Measurements from ENCODE around the gene PTPN6. TPM values are rescaled to one million over a fixed set of nuclear protein-coding genes. Genes with fewer than 3 reads are reported as not detected.
A peak's percentile ranks its signal among the peaks of the same experiment; 100 is the strongest.

PTPN6 gene
- total and polyA plus RNA-seq, 2 of the 13 experiments (the other 11 are each of a cell fraction or from before 2014, with no cell fraction given): 10.5 to 10.6 TPM

- TF ChIP-seq ZBTB3 (CRISPR knock-in tag; IDR thresholded peaks at IDR 0.05; ENCODE audit: borderline replicate concordance, low read depth): peak; percentile 91
- no peak for TF ChIP-seq JUND (CRISPR knock-in tag; IDR thresholded peaks at IDR 0.05)
- TF ChIP-seq ZNF30 (CRISPR knock-in tag; IDR thresholded peaks at IDR 0.05): peak; percentile 76; the same call in 1 of the 2 replicates
- TF ChIP-seq ZNF160 (CRISPR knock-in tag; IDR thresholded peaks at IDR 0.05): no peak
- TF ChIP-seq TBX2 (CRISPR knock-in tag; IDR thresholded peaks at IDR 0.05; ENCODE audit: borderline replicate concordance): no peak
- TF ChIP-seq ZNF746 (CRISPR knock-in tag; IDR thresholded peaks at IDR 0.05): peak; percentile 54; the same call in 1 of the 2 replicates
- TF ChIP-seq ZNF543 (CRISPR knock-in tag; IDR thresholded peaks at IDR 0.05): peak; percentile 81; the same call in 1 of the 2 replicates
- no peak for TF ChIP-seq ZNF597 (CRISPR knock-in tag; IDR thresholded peaks at IDR 0.05)
- TF ChIP-seq TGIF2 (CRISPR knock-in tag; IDR thresholded peaks at IDR 0.05): no peak
- TF ChIP-seq FOXM1 (CRISPR knock-in tag; IDR thresholded peaks at IDR 0.05): no peak
- TF ChIP-seq ZSCAN5A (CRISPR knock-in tag; IDR thresholded peaks at IDR 0.05; ENCODE audit: borderline replicate concordance): peak; percentile 93
- peak; percentile 5; the same call in 1 of the 2 replicates for TF ChIP-seq CENPT (CRISPR knock-in tag; IDR thresholded peaks at IDR 0.05; ENCODE audit: low read depth)
- TF ChIP-seq ZNF749 (CRISPR knock-in tag; IDR thresholded peaks at IDR 0.05; ENCODE audit: borderline replicate concordance): peak; percentile 88; the same call in 1 of the 2 replicates
- TF ChIP-seq, protein P1, sequence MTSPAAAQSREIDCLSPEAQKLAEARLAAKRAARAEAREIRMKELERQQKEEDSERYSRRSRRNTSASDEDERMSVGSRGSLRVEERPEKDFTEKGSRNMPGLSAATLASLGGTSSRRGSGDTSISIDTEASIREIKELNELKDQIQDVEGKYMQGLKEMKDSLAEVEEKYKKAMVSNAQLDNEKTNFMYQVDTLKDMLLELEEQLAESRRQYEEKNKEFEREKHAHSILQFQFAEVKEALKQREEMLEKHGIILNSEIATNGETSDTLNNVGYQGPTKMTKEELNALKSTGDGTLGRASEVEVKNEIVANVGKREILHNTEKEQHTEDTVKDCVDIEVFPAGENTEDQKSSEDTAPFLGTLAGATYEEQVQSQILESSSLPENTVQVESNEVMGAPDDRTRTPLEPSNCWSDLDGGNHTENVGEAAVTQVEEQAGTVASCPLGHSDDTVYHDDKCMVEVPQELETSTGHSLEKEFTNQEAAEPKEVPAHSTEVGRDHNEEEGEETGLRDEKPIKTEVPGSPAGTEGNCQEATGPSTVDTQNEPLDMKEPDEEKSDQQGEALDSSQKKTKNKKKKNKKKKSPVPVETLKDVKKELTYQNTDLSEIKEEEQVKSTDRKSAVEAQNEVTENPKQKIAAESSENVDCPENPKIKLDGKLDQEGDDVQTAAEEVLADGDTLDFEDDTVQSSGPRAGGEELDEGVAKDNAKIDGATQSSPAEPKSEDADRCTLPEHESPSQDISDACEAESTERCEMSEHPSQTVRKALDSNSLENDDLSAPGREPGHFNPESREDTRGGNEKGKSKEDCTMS (CRISPR knock-in tag; conservative IDR thresholded peaks at IDR 0.05): 0 out of 2 replicates have a peak, but pooled peaks have one; percentile 0
- TF ChIP-seq, protein P2, sequence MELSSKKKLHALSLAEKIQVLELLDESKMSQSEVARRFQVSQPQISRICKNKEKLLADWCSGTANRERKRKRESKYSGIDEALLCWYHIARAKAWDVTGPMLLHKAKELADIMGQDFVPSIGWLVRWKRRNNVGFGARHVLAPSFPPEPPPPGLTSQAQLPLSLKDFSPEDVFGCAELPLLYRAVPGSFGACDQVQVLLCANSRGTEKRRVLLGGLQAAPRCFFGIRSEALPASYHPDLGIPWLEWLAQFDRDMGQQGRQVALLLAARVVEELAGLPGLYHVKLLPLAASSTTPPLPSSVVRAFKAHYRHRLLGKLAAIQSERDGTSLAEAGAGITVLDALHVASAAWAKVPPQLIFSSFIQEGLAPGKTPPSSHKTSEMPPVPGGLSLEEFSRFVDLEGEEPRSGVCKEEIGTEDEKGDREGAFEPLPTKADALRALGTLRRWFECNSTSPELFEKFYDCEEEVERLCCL (CRISPR knock-in tag; IDR thresholded peaks at IDR 0.05; ENCODE audit: borderline replicate concordance): peak; percentile 47
- TF ChIP-seq, protein P3, sequence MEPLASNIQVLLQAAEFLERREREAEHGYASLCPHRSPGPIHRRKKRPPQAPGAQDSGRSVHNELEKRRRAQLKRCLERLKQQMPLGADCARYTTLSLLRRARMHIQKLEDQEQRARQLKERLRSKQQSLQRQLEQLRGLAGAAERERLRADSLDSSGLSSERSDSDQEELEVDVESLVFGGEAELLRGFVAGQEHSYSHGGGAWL (CRISPR knock-in tag; IDR thresholded peaks at IDR 0.05): no peak
- TF ChIP-seq SP5 (CRISPR knock-in tag; IDR thresholded peaks at IDR 0.05; ENCODE audit: borderline replicate concordance, low read depth): peak; percentile 36; the same call in 1 of the 2 replicates
- peak; percentile 94; the same call in 1 of the 2 replicates for TF ChIP-seq ZNF672 (CRISPR knock-in tag; IDR thresholded peaks at IDR 0.05)
- TF ChIP-seq FOXA3 (CRISPR knock-in tag; IDR thresholded peaks at IDR 0.05): peak; percentile 78
- 0 out of 2 replicates have a peak, but pooled peaks have one; percentile 25 for TF ChIP-seq ZBTB34 (CRISPR knock-in tag; IDR thresholded peaks at IDR 0.05)
These were observed 7.3 kb upstream of the PTPN6 start, which contains the start of the genes C12orf57 and RNU7-1 (continued) for GRCh38 chr12:6943722-6944380.
